ENCODE data around the gene TDG. TPM values are rescaled to one million over a fixed set of nuclear protein-coding genes. Genes with fewer than 3 reads are reported as not detected.
A peak's percentile ranks its signal among the peaks of the same experiment; 100 is the strongest.

TDG gene
- total and polyA plus RNA-seq, 2 experiments from 2014 or later, result 24.0 to 28.5 TPM

GRCh38 chr12:103975368-103975767 is 9.7 kb downstream of the TDG start:
- Histone ChIP-seq H3K36me3 (ENCODE audit: low read depth) (peaks cover 23% of the 10 kb centered on the region), H3K4me2 (ENCODE audit: unreplicated experiment) (no peak overlapping the region), H3K9me3 (ENCODE audit: low read depth) (no peaks in the 10 kb centered on the region), H3K27ac (no peak overlapping the region), H3K79me2 (ENCODE audit: insufficient read depth) (peaks cover 100% of the 10 kb centered on the region), H3K9me2 (ENCODE audit: insufficient read depth) (no peaks in the 10 kb centered on the region), H3F3A (ENCODE audit: insufficient read depth) (no peaks in the 10 kb centered on the region), H3K4me3 (no peak overlapping the region), H4K20me1 (ENCODE audit: insufficient read depth) (no peaks in the 10 kb centered on the region; the same call in 1 of the 2 replicates), H3K27me3 (replicated peaks; ENCODE audit: insufficient read depth) (no peaks in the 10 kb centered on the region), H2AFZ (no peak overlapping the region), H3K4me1 (ENCODE audit: insufficient read depth) (peaks cover 8% of the 10 kb centered on the region), H3K9ac (no peak overlapping the region)
- in situ Hi-C loops (cut with MboI), result no loop called here
- TF ChIP-seq EZH2 (IDR thresholded peaks at IDR 0.05; ENCODE audit: insufficient read depth, poor library complexity, severe bottlenecking), result no peak
- TF ChIP-seq EZH2phosphoT487 (IDR thresholded peaks at IDR 0.05; ENCODE audit: insufficient read depth, low read depth), result no peak
- WGBS, 2 experiments (ENCODE audit: low coverage in 1 of 2, low lambda C conversion rate in 2 of 2, missing lambda C conversion rate in 2 of 2), result 96 to 97% methylated on average over 2 of the region's 2 CpGs
- no peak for DNase-seq

- peaks cover 48% of the 10 kb centered on the region for H3K36me3 ChIP-seq (ENCODE audit: low read depth)
- H3K79me2 ChIP-seq (ENCODE audit: insufficient read depth), result peaks cover 94% of the 10 kb centered on the region
- TF ChIP-seq EZH2 (IDR thresholded peaks at IDR 0.05; ENCODE audit: insufficient read depth, poor library complexity, severe bottlenecking), result no peak
- no peak for TF ChIP-seq EZH2phosphoT487 (IDR thresholded peaks at IDR 0.05; ENCODE audit: insufficient read depth, low read depth)
- no peak overlapping the region for H3K4me2 ChIP-seq (ENCODE audit: unreplicated experiment)
- H3K9me2 ChIP-seq (ENCODE audit: insufficient read depth), result no peaks in the 10 kb centered on the region
- no peaks in the 10 kb centered on the region for H3K27me3 ChIP-seq (replicated peaks; ENCODE audit: insufficient read depth)
- in situ Hi-C loops (cut with MboI), result no loop called here
- H3K9me3 ChIP-seq (ENCODE audit: low read depth), result no peaks in the 10 kb centered on the region
- no peak overlapping the region for H3K27ac ChIP-seq
- no peak overlapping the region for H3K9ac ChIP-seq
- DNase-seq, result no peak
- no peaks in the 10 kb centered on the region for H3K4me1 ChIP-seq (ENCODE audit: insufficient read depth)
- 0 out of 2 replicates have a peak, but pooled peaks cover 2% of the 10 kb centered on the region for H3F3A ChIP-seq (ENCODE audit: insufficient read depth)
- no peak overlapping the region for H2AFZ ChIP-seq
- 96 to 100% methylated on average over 4 of the region's 4 CpGs for WGBS, 2 experiments (ENCODE audit: low coverage in 1 of 2, low lambda C conversion rate in 2 of 2, missing lambda C conversion rate in 2 of 2)
- no peaks in the 10 kb centered on the region for H4K20me1 ChIP-seq (ENCODE audit: insufficient read depth)
- H3K4me3 ChIP-seq, result no peak overlapping the region
Observed at GRCh38 chr12:103978384-103978982, 12.8 kb downstream of the TDG start.

- DNase-seq, result peak; percentile 75
- H3K36me3 ChIP-seq (ENCODE audit: low read depth), result peaks cover 78% of the 10 kb centered on the region
- in situ Hi-C loops (cut with MboI), result no loop called here
- no peak overlapping the region for H2AFZ ChIP-seq
- H3K4me3 ChIP-seq, result no peak overlapping the region
- H3K4me2 ChIP-seq (ENCODE audit: unreplicated experiment), result no peak overlapping the region
- no peaks in the 10 kb centered on the region for H3K27me3 ChIP-seq (replicated peaks; ENCODE audit: insufficient read depth)
- H3K27ac ChIP-seq, result peak overlapping the region; percentile 58
- H3F3A ChIP-seq (ENCODE audit: insufficient read depth), result peaks cover 29% of the 10 kb centered on the region
- TF ChIP-seq EZH2phosphoT487 (IDR thresholded peaks at IDR 0.05; ENCODE audit: insufficient read depth, low read depth), result no peak
- TF ChIP-seq EZH2 (IDR thresholded peaks at IDR 0.05; ENCODE audit: insufficient read depth, poor library complexity, severe bottlenecking), result no peak
- H3K4me1 ChIP-seq (ENCODE audit: insufficient read depth), result peaks cover 7% of the 10 kb centered on the region
- H3K79me2 ChIP-seq (ENCODE audit: insufficient read depth), result peaks cover 19% of the 10 kb centered on the region
- no peak overlapping the region for H3K9ac ChIP-seq
- 78 to 79% methylated on average over 2 of the region's 2 CpGs for WGBS, 2 experiments (ENCODE audit: low coverage in 1 of 2, low lambda C conversion rate in 2 of 2, missing lambda C conversion rate in 2 of 2)
- no peaks in the 10 kb centered on the region for H4K20me1 ChIP-seq (ENCODE audit: insufficient read depth)
- no peaks in the 10 kb centered on the region for H3K9me3 ChIP-seq (ENCODE audit: low read depth)
- no peaks in the 10 kb centered on the region for H3K9me2 ChIP-seq (ENCODE audit: insufficient read depth)
Observed at GRCh38 chr12:103986829-103987228, 21.2 kb downstream of the TDG start.

GRCh38 chr12:103994235-103994634 is 28.6 kb downstream of the TDG start:
- Histone ChIP-seq H3K9me3 (ENCODE audit: low read depth) (no peaks in the 10 kb centered on the region), H2AFZ (no peak overlapping the region), H3K4me1 (ENCODE audit: insufficient read depth) (no peaks in the 10 kb centered on the region), H3K9ac (no peak overlapping the region), H3K36me3 (ENCODE audit: low read depth) (peaks cover 16% of the 10 kb centered on the region), H3K4me3 (no peak overlapping the region), H3K9me2 (ENCODE audit: insufficient read depth) (no peaks in the 10 kb centered on the region), H3F3A (ENCODE audit: insufficient read depth) (peaks cover 14% of the 10 kb centered on the region; the same call in 1 of the 2 replicates), H3K79me2 (ENCODE audit: insufficient read depth) (no peaks in the 10 kb centered on the region), H3K27ac (no peak overlapping the region), H3K27me3 (replicated peaks; ENCODE audit: insufficient read depth) (no peaks in the 10 kb centered on the region), H4K20me1 (ENCODE audit: insufficient read depth) (no peaks in the 10 kb centered on the region), H3K4me2 (ENCODE audit: unreplicated experiment) (no peak overlapping the region)
- no peak for DNase-seq
- TF ChIP-seq EZH2phosphoT487 (IDR thresholded peaks at IDR 0.05; ENCODE audit: insufficient read depth, low read depth), result no peak
- no peak for TF ChIP-seq EZH2 (IDR thresholded peaks at IDR 0.05; ENCODE audit: insufficient read depth, poor library complexity, severe bottlenecking)
- WGBS, 2 experiments (ENCODE audit: low coverage in 1 of 2, low lambda C conversion rate in 2 of 2, missing lambda C conversion rate in 2 of 2), result 88 to 89% methylated on average over 4 of the region's 4 CpGs
- in situ Hi-C loops (cut with MboI), result no loop called here
